ENCODE results near the gene CATSPERD. TPM values are rescaled to one million over a fixed set of nuclear protein-coding genes. Genes with fewer than 3 reads are reported as not detected.

Gene CATSPERD
- total RNA-seq, 2 donors from 2014 or later, result not detected

DNA sequence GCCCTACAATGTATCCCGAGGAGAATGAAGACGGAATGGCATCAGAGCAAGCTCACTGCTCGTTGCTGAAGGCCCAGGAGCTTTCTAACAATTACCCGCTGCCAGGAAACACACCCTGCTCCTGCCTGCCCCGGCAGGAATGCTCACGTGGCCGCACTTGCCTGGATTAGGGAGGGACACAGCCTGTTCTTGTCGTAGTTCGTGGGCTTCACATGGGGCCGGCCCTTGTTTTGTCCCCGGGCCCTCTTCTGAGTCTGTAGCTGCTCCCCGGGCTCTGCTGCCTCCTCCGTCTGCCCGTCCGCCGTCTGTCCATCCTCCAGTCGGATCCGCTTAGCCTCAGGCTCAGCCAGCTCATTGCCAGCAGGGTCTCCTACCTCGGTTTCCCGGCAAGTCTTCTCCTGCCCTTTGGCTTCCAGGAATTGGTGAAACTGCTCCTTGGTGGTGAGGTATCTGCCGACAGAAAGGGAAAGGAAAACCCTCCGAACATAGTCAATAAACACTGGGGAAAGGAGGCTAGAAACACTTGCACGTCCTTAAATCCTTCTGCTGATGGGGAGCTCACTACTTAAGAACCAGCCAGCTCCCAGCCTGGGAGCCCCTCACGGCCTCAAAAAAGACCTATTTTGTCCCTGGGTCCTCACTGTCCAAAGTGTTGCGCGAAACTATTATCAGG lies 69.6 kb downstream of the CATSPERD start:
- no peak for TF ChIP-seq CTCF (IDR thresholded peaks at IDR 0.05)
- DNase-seq, result no peak
- Histone ChIP-seq H3K4me1 (peaks cover 5% of the 10 kb centered on the region), H3K9ac (ENCODE audit: low read depth in 2 of 2, low read length in 2 of 2) (peak overlapping the region in 1 of 2 donors; percentile 75), H3K36me3 (peaks cover 20% of the 10 kb centered on the region), H3K4me3 (peak overlapping the region; percentile 88), H3K9me3 (no peaks in the 10 kb centered on the region), H3K27ac (no peak overlapping the region), H3K27me3 (no peaks in the 10 kb centered on the region)
- intact Hi-C loops (cut with DNase I), result no loop called here

DNA sequence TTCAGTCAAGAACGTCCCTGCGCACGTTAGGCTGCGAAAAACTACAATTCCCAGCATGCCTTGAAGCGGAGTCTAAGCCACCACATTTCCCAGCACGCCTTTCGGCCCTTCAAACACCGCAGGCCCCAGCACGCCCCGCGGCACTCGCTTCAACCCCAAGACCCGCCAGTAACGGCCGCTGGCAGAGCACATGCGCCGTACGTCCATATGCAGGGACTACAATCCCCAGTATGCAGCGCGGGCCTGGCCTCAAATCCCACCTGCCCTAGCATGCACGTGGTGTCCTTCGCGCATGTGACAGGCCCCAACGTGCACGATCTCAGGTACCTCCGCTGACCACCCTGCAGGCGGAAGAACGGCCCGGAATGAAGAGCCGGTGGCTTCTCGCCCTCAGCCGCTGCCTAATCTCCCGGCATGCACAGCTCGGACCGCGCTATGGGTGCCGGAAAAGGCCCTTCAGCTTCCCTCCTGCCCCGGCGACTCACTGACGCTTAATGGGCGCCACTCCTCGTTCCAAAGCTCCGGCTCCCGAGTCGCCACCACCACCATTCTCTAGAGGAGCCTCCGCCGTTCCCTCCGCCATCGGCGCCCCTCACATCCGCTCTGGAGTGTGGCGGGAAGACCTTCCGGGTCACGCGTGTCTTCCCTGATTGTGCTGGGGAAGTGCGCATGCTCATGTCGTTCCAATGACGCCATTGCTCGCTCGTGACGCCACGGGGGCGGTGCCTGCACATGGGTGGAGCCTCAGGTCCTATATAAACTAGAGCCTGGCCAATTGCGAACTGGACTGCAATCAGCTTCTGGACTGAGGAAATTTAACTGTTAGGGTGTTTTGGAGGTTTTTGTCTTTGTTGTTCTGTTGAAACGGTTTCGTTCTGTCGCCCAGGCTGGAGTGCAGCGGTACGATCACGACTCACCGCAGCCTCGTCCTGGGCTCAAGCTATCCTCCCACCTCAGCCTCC lies 70.4 kb downstream of the CATSPERD start, which contains the start of gene DUS3L:
DUS3L (minus strand) TSS at position 605 of the 962 bp plus-strand sequence; CDS start at position 583, 22 bp downstream.
- DNase-seq, result peak; percentile 97
- H3K9ac ChIP-seq (ENCODE audit: low read depth in 2 of 2, low read length in 2 of 2), result peak within 1 kb of the TSS; percentile 75 to 88
- intact Hi-C loops (cut with DNase I), result no loop called here
- H3K4me1 ChIP-seq, result peaks cover 5% of the 10 kb centered on the region
- H3K27me3 ChIP-seq, result no peaks in the 10 kb centered on the region
- H3K36me3 ChIP-seq, result peaks cover 20% of the 10 kb centered on the region
- H3K4me3 ChIP-seq, result peak within 1 kb of the TSS; percentile 88
- H3K9me3 ChIP-seq, result no peaks in the 10 kb centered on the region
- no peak for TF ChIP-seq CTCF (IDR thresholded peaks at IDR 0.05)
- H3K27ac ChIP-seq, result peak within 1 kb of the TSS; percentile 94

GRCh38 chr19:5792224-5792623 lies 71.8 kb downstream of the CATSPERD start:
- H3K4me1 ChIP-seq, result peaks cover 5% of the 10 kb centered on the region
- no peak overlapping the region for H3K9ac ChIP-seq (ENCODE audit: low read depth in 2 of 2, low read length in 2 of 2)
- no peak overlapping the region for H3K4me3 ChIP-seq
- no peak overlapping the region for H3K27ac ChIP-seq
- no peak for DNase-seq
- H3K9me3 ChIP-seq, result no peaks in the 10 kb centered on the region
- H3K27me3 ChIP-seq, result no peaks in the 10 kb centered on the region
- H3K36me3 ChIP-seq, result peaks cover 20% of the 10 kb centered on the region
- TF ChIP-seq CTCF (IDR thresholded peaks at IDR 0.05), result no peak
- intact Hi-C loops (cut with DNase I), result no loop called here

GRCh38 chr19:5793188-5793587 lies 72.8 kb downstream of the CATSPERD start:
- Histone ChIP-seq H3K4me3 (no peak overlapping the region), H3K36me3 (peaks cover 11% of the 10 kb centered on the region), H3K27ac (no peak overlapping the region), H3K9ac (ENCODE audit: low read depth in 2 of 2, low read length in 2 of 2) (no peak overlapping the region), H3K9me3 (no peaks in the 10 kb centered on the region), H3K27me3 (no peaks in the 10 kb centered on the region), H3K4me1 (peaks cover 5% of the 10 kb centered on the region)
- DNase-seq, result no peak
- intact Hi-C loops (cut with DNase I), result no loop called here
- no peak for TF ChIP-seq CTCF (IDR thresholded peaks at IDR 0.05)

DNA sequence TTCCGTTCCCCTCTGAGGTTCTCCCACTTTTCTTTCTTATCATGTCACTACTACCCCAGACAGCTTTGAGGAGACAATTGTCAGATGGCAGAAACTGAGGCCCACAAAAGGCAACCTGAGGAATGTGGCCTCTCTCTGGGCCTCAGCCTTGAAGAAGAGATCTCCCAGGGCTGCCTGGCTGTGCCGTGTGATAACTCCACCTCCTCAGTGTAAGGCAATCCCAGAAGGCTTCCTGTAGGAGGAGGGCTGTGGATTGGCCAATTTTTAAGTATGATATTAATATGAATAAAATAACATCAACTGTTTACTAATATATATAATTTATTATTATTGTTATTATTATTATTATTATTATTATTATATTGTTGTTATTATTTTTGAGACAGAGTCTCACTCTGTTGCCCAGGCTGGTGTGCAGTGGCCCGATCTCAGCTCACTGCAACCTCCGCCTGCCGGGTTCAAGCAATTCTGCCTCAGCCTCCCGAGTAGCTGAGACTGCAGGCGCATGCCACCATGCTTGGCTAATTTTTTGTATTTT lies 75.0 kb downstream of the CATSPERD start:
- H3K9ac ChIP-seq (ENCODE audit: low read depth in 2 of 2, low read length in 2 of 2), result no peak overlapping the region
- intact Hi-C loops (cut with DNase I), result no loop called here
- no peak for TF ChIP-seq CTCF (IDR thresholded peaks at IDR 0.05)

More for the DNA sequence above, 75.0 kb downstream of the CATSPERD start:
- DNase-seq, result no peak
- H3K9me3 ChIP-seq, result no peaks in the 10 kb centered on the region
- no peak overlapping the region for H3K4me3 ChIP-seq
- H3K36me3 ChIP-seq, result no peaks in the 10 kb centered on the region
- H3K4me1 ChIP-seq, result no peaks in the 10 kb centered on the region
- H3K27ac ChIP-seq, result no peak overlapping the region
- H3K27me3 ChIP-seq, result no peaks in the 10 kb centered on the region

Data from colonic mucosa (tissue), 4 donors.